Caco-2 (cell line): Measurements from ENCODE around the gene UPK1A. TPM values are rescaled to one million over a fixed set of nuclear protein-coding genes. Genes with fewer than 3 reads are reported as not detected.
A peak's percentile ranks its signal among the peaks of the same experiment; 100 is the strongest.

Experiments used
- BruUV-seq: library from RNA; stranded (reverse); fragments of 400-500 nt; replicated peaks from 2 replicates; lab custom pipeline; 2021; lab: Mats Ljungman, UMichigan
- CTCF ChIA-PET: fragments of 300-600 bp; sonication (Branson Sonifier 250); formaldehyde crosslinking; loops from one replicate; lab custom pipeline; 2022; ENCODE audit warnings: antibody characterized with exemption; lab: Charles Lee
- POLR2A ChIA-PET: fragments of 300-600 bp; sonication (Branson Sonifier 250); formaldehyde crosslinking; loops from one replicate; lab custom pipeline; 2022; ENCODE audit warnings: antibody characterized with exemption; lab: Charles Lee
- DNase-seq, 2 experiments: peaks; one replicate each; pipeline versions ENCODE4 v3.0.0 to v3.0.0-alpha.2; 2020 to 2022
- H3K27me3 ChIP-seq: replicated peaks from 2 replicates; pipeline ENCODE4 v1.6.0; 2011; ENCODE audit warnings: low read length; ENCODE audit not compliant: control insufficient read depth, insufficient read depth
- H3K36me3 ChIP-seq: 2 replicates; pipeline ENCODE4 v1.5.1; 2011; ENCODE audit warnings: low read length; ENCODE audit not compliant: control insufficient read depth, insufficient read depth
- H3K4me1 ChIP-seq: fragments of 250-450 bp; sonication (Bioruptor Pico); 2 replicates; pipeline ENCODE4 v1.5.1; 2020; ENCODE audit warnings: mild to moderate bottlenecking
- H3K4me3 ChIP-seq: 2 replicates; pipeline ENCODE4 v1.5.1; 2011; ENCODE audit warnings: low read depth, mild to moderate bottlenecking, control low read depth, low read length
- H3K9me3 ChIP-seq: fragments of 250-450 bp; sonication (Bioruptor Pico); 2 replicates; pipeline ENCODE4 v1.5.1; 2020; ENCODE audit warnings: mild to moderate bottlenecking, moderate library complexity
- H3K27ac Mint-ChIP-seq: one replicate; pipeline ENCODE4 v1.8.0; 2022; ENCODE audit warnings: mixed read lengths; ENCODE audit not compliant: unreplicated experiment
- H3K27me3 Mint-ChIP-seq: one replicate; pipeline ENCODE4 v1.8.0; 2022; ENCODE audit warnings: mixed read lengths; ENCODE audit not compliant: insufficient read depth, unreplicated experiment
- H3K36me3 Mint-ChIP-seq: one replicate; pipeline ENCODE4 v1.8.0; 2022; ENCODE audit warnings: mild to moderate bottlenecking, mixed read lengths; ENCODE audit not compliant: insufficient read depth, unreplicated experiment
- H3K4me1 Mint-ChIP-seq: one replicate; pipeline ENCODE4 v1.8.0; 2022; ENCODE audit warnings: low read depth, mixed read lengths; ENCODE audit not compliant: unreplicated experiment
- H3K4me3 Mint-ChIP-seq: one replicate; pipeline ENCODE4 v1.8.0; 2022; ENCODE audit warnings: mild to moderate bottlenecking, moderate library complexity, mixed read lengths; ENCODE audit not compliant: unreplicated experiment
- H3K9me3 Mint-ChIP-seq: one replicate; pipeline ENCODE4 v1.8.0; 2022; ENCODE audit warnings: mixed read lengths; ENCODE audit not compliant: unreplicated experiment
- intact Hi-C: fragments of 100-400 bp; cut with micrococcal nuclease; formaldehyde crosslinking; loops from one replicate; pipeline ENCODE4 v1.10.0; 2022; ENCODE audit not compliant: unreplicated experiment
- total RNA-seq: library from RNA; stranded (reverse); gene quantifications from 2 replicates; pipeline ENCODE4 v1.2.3, GENCODE V29; 2022
- TF ChIP-seq, protein P1 (sequence below), 2 experiments: fragments of 200-600 bp in 1 of 2; IDR thresholded peaks; 1 replicate in 1 of 2; 2 replicates in 1 of 2; pipeline versions ENCODE4 v1.5.1 to v1.8.0; 2011 to 2022; ENCODE audit warnings: antibody characterized with exemption in 1 of 2, control low read depth in 1 of 2, inconsistent platforms in 1 of 2, low read depth in 1 of 2, low read length in 1 of 2, mild to moderate bottlenecking in 1 of 2, moderate library complexity in 1 of 2; ENCODE audit not compliant: insufficient read depth in 1 of 2, severe bottlenecking in 1 of 2, unreplicated experiment in 1 of 2

UPK1A gene
- total RNA-seq, 1 experiment from 2014 or later, result not detected

GRCh38 chr19:35725216-35725861 lies 59.0 kb downstream of the UPK1A start:
- TF ChIP-seq, protein P1, sequence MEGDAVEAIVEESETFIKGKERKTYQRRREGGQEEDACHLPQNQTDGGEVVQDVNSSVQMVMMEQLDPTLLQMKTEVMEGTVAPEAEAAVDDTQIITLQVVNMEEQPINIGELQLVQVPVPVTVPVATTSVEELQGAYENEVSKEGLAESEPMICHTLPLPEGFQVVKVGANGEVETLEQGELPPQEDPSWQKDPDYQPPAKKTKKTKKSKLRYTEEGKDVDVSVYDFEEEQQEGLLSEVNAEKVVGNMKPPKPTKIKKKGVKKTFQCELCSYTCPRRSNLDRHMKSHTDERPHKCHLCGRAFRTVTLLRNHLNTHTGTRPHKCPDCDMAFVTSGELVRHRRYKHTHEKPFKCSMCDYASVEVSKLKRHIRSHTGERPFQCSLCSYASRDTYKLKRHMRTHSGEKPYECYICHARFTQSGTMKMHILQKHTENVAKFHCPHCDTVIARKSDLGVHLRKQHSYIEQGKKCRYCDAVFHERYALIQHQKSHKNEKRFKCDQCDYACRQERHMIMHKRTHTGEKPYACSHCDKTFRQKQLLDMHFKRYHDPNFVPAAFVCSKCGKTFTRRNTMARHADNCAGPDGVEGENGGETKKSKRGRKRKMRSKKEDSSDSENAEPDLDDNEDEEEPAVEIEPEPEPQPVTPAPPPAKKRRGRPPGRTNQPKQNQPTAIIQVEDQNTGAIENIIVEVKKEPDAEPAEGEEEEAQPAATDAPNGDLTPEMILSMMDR (IDR thresholded peaks at IDR 0.05; ENCODE audit: insufficient read depth in 1 of 2, low read depth in 1 of 2, low read length in 1 of 2, severe bottlenecking in 1 of 2, unreplicated experiment in 1 of 2), result no peak
- no peaks in the 10 kb centered on the region for H3K4me1 ChIP-seq
- BruUV-seq, result no TSS peak
- no peaks in the 10 kb centered on the region for H3K27me3 ChIP-seq
- POLR2A ChIA-PET, result no interaction called here
- Mint-ChIP-seq H3K27me3 (no peaks in the 10 kb centered on the region), H3K4me1 (no peaks in the 10 kb centered on the region), H3K4me3 (no peak overlapping the region), H3K9me3 (no peaks in the 10 kb centered on the region), H3K36me3 (peaks cover 94% of the 10 kb centered on the region), H3K27ac (peak overlapping the region; percentile 20)
- CTCF ChIA-PET, result no interaction called here
- no peak for DNase-seq
- peaks cover 8% of the 10 kb centered on the region for H3K36me3 ChIP-seq
- no peak overlapping the region for H3K4me3 ChIP-seq
- no peaks in the 10 kb centered on the region for H3K9me3 ChIP-seq
- intact Hi-C loops, result no loop called here

DNA sequence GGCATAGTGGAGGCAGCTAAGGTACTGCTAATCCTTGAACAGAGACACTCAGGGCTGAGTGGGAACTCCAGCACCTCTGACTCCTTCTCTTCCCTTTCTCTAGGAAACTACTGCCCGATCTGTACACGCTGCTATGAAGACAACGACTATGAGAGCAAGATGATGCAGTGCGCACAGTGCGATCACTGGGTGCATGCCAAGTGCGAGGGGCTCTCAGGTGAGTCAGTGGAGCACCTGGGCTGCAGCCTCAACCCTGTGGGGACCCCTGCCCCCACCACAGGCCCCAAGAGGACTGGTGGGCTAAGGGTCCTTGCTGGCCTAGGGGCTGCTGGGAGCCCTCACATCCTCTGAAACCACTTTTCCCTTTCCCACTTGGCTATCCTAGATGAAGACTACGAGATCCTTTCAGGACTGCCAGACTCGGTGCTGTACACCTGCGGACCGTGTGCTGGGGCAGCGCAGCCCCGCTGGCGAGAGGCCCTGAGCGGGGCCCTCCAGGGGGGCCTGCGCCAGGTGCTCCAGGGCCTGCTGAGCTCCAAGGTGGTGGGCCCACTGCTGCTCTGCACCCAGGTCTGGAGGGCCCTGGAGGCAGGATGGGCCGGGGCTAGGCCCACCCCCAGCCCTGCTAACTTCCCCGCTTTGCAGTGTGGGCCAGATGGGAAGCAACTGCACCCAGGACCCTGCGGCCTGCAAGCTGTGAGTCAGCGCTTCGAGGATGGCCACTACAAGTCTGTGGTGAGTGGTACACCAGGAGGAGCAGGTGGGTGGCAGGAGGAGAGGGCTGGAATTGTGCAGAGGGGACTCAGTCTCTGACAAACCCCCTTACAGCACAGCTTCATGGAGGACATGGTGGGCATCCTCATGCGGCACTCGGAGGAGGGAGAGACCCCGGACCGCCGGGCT lies 61.0 kb downstream of the UPK1A start:
- Histone ChIP-seq H3K9me3 (no peaks in the 10 kb centered on the region), H3K36me3 (peaks cover 8% of the 10 kb centered on the region), H3K4me3 (no peak overlapping the region), H3K27me3 (no peaks in the 10 kb centered on the region), H3K4me1 (no peaks in the 10 kb centered on the region)
- no peak for DNase-seq
- TF ChIP-seq, protein P1 (IDR thresholded peaks at IDR 0.05; ENCODE audit: insufficient read depth in 1 of 2, low read depth in 1 of 2, low read length in 1 of 2, severe bottlenecking in 1 of 2, unreplicated experiment in 1 of 2), result no peak
- no TSS peak for BruUV-seq
- H3K4me1 Mint-ChIP-seq, result no peaks in the 10 kb centered on the region
- peaks cover 90% of the 10 kb centered on the region for H3K36me3 Mint-ChIP-seq
- H3K27ac Mint-ChIP-seq, result no peak overlapping the region
- ChIA-PET CTCF (interaction anchor here (1.0 to 1.6 kb wide), 2 partner anchors 10 to 13 kb away, joined by 7 to 10 read pairs; no protein-coding TSS in a partner anchor), POLR2A (interaction anchor here (0.5 to 0.6 kb wide), 2 partner anchors 13 to 18 kb away, joined by 3 read pairs; partner anchors contain the start of gene PSENEN)
- H3K27me3 Mint-ChIP-seq, result no peaks in the 10 kb centered on the region
- no peaks in the 10 kb centered on the region for H3K9me3 Mint-ChIP-seq
- no peak overlapping the region for H3K4me3 Mint-ChIP-seq
- intact Hi-C loops, result no loop called here

Other genes with a start within 250 kb of the UPK1A start
- not detected in 2 replicates for gene FFAR2, start 218.3 kb upstream of the UPK1A start, total RNA-seq
- gene KRTDAP, start 176.1 kb upstream of the UPK1A start, total RNA-seq, result not detected in 2 replicates
- gene DMKN, start 152.9 kb upstream of the UPK1A start, total RNA-seq, result 341 and 354 TPM in 2 replicates
- not detected in 2 replicates for gene SBSN, start 138.2 kb upstream of the UPK1A start, total RNA-seq
- gene GAPDHS, start 133.1 kb upstream of the UPK1A start, total RNA-seq, result not detected in 2 replicates
- 126 and 140 TPM in 2 replicates for gene TMEM147, start 120.9 kb upstream of the UPK1A start, total RNA-seq
- gene ATP4A, start 102.9 kb upstream of the UPK1A start, total RNA-seq, result not detected in 2 replicates
- not detected in 2 replicates for gene PMIS2, start 80.3 kb upstream of the UPK1A start, total RNA-seq
- 26.4 and 27.9 TPM in 2 replicates for gene HAUS5, start 53.8 kb upstream of the UPK1A start, total RNA-seq
- 140 and 165 TPM in 2 replicates for gene RBM42, start 37.5 kb upstream of the UPK1A start, total RNA-seq
- gene ETV2, start 24.8 kb upstream of the UPK1A start, total RNA-seq, result 0.77 and 1.3 TPM in 2 replicates
- gene COX6B1, start 18.2 kb upstream of the UPK1A start, total RNA-seq, result 551 and 639 TPM in 2 replicates
- gene ZBTB32, start 38.0 kb downstream of the UPK1A start, total RNA-seq, result not detected in 2 replicates
- gene KMT2B, start 51.5 kb downstream of the UPK1A start, total RNA-seq, result 54.2 and 62.6 TPM in 2 replicates
- 10.1 and 11.3 TPM in 2 replicates for gene IGFLR1, start 75.9 kb downstream of the UPK1A start, total RNA-seq
- 21.3 and 24.6 TPM in 2 replicates for gene U2AF1L4, start 78.9 kb downstream of the UPK1A start, total RNA-seq
- gene PSENEN, start 79.1 kb downstream of the UPK1A start, total RNA-seq, result 70.2 and 70.5 TPM in 2 replicates
- gene LIN37, start 82.1 kb downstream of the UPK1A start, total RNA-seq, result 8.1 and 10.2 TPM in 2 replicates
- 0.48 and 0.81 TPM in 2 replicates for gene HSPB6, start 90.5 kb downstream of the UPK1A start, total RNA-seq
- gene PROSER3, start 91.7 kb downstream of the UPK1A start, total RNA-seq, result 34.6 and 37.0 TPM in 2 replicates
- gene ARHGAP33, start 109.0 kb downstream of the UPK1A start, total RNA-seq, result 17.8 and 18.3 TPM in 2 replicates
- gene PRODH2, start 146.3 kb downstream of the UPK1A start, total RNA-seq, result 0.28 TPM in 1 of 2 replicates, not detected in the other
- not detected in 2 replicates for gene NPHS1, start 186.0 kb downstream of the UPK1A start, total RNA-seq
- gene KIRREL2, start 190.4 kb downstream of the UPK1A start, total RNA-seq, result 0.14 TPM in 1 of 2 replicates, not detected in the other
- 4.6 and 6.5 TPM in 2 replicates for gene APLP1, start 202.1 kb downstream of the UPK1A start, total RNA-seq
- gene NFKBID, start 234.0 kb downstream of the UPK1A start, total RNA-seq, result 8.0 and 10.5 TPM in 2 replicates
- gene HCST, start 236.0 kb downstream of the UPK1A start, total RNA-seq, result not detected in 2 replicates
- not detected in 2 replicates for gene TYROBP, start 241.8 kb downstream of the UPK1A start, total RNA-seq